Measurements from ENCODE around the gene COPS2.

DNA sequence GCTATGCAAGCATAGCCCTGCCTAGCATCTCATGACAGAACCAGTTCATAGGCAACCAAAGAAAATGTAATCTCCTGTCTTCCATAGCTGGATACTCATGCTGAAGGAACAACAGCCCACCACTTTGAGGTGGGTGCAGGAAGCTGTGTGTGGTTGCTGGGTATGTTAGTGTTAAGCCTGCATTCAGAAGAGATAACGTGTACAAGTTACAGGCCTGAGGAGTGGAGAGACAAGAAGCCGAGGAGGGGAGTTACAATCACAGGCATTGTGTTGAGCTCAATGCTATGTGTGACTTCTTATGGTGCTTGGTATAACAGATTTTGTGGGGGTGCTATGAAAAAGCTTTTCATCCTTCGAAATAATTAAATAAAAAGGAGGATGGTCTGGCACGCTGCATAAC lies 66.4 kb downstream of the COPS2 start:
- TF ChIP-seq, protein P1, sequence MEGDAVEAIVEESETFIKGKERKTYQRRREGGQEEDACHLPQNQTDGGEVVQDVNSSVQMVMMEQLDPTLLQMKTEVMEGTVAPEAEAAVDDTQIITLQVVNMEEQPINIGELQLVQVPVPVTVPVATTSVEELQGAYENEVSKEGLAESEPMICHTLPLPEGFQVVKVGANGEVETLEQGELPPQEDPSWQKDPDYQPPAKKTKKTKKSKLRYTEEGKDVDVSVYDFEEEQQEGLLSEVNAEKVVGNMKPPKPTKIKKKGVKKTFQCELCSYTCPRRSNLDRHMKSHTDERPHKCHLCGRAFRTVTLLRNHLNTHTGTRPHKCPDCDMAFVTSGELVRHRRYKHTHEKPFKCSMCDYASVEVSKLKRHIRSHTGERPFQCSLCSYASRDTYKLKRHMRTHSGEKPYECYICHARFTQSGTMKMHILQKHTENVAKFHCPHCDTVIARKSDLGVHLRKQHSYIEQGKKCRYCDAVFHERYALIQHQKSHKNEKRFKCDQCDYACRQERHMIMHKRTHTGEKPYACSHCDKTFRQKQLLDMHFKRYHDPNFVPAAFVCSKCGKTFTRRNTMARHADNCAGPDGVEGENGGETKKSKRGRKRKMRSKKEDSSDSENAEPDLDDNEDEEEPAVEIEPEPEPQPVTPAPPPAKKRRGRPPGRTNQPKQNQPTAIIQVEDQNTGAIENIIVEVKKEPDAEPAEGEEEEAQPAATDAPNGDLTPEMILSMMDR (IDR thresholded peaks at IDR 0.05): no peak
- no peak for TF ChIP-seq RFX5 (IDR thresholded peaks at IDR 0.05)
